Neuronal stem cell (in vitro differentiated cells): ENCODE results near the gene LIN52.

Experiments
- DNase-seq: peaks from one replicate; pipeline ENCODE4 v3.0.0-alpha.2; 2013; ENCODE audit warnings: low spot score
- H2AFZ ChIP-seq: one replicate; pipeline ENCODE4 v1.6.1; 2013; ENCODE audit warnings: mild to moderate bottlenecking, low read length, inconsistent platforms
- H2AK5ac ChIP-seq: 2 replicates; pipeline ENCODE4 v1.6.1; 2013; ENCODE audit warnings: low read depth, mild to moderate bottlenecking, inconsistent platforms, low read length, moderate library complexity, mixed read lengths
- H2BK120ac ChIP-seq: 2 replicates; pipeline ENCODE4 v1.6.1; 2013; ENCODE audit warnings: low read depth, mild to moderate bottlenecking, inconsistent platforms, low read length, moderate library complexity, mixed read lengths
- H2BK12ac ChIP-seq: one replicate; pipeline ENCODE4 v1.6.1; 2013; ENCODE audit warnings: low read length, inconsistent platforms
- H2BK15ac ChIP-seq: 2 replicates; pipeline ENCODE4 v1.6.1; 2013; ENCODE audit warnings: mild to moderate bottlenecking, low read length, inconsistent platforms, mixed read lengths
- H2BK5ac ChIP-seq: one replicate; pipeline ENCODE4 v1.6.1; 2013; ENCODE audit warnings: inconsistent platforms, mild to moderate bottlenecking, low read length, moderate library complexity
- H3K14ac ChIP-seq: one replicate; pipeline ENCODE4 v1.6.1; 2013; ENCODE audit warnings: low read length, inconsistent platforms
- H3K18ac ChIP-seq: 2 replicates; pipeline ENCODE4 v1.6.1; 2013; ENCODE audit warnings: low read length, inconsistent platforms
- H3K23ac ChIP-seq: 2 replicates; pipeline ENCODE4 v1.6.1; 2013; ENCODE audit warnings: low read depth, mild to moderate bottlenecking, mixed read lengths, low read length, inconsistent platforms; ENCODE audit not compliant: poor library complexity
- H3K27ac ChIP-seq: replicated peaks from 3 replicates; pipeline ENCODE4 v1.5.1; 2013; ENCODE audit warnings: low read length, inconsistent platforms
- H3K27me3 ChIP-seq, 3 experiments: 2 replicates each; pipeline ENCODE4 v1.6.1; 2013; ENCODE audit warnings: low read length in 3 of 3, mild to moderate bottlenecking in 2 of 3, inconsistent platforms in 1 of 3, low read depth in 1 of 3, mixed read lengths in 1 of 3, moderate library complexity in 1 of 3; ENCODE audit not compliant: control insufficient read depth in 3 of 3, insufficient read depth in 3 of 3
- H3K36me3 ChIP-seq, 2 donors: replicated peaks in 1 of 2; 2 replicates each; pipeline ENCODE4 v1.6.1; 2013; ENCODE audit warnings: low read length in 2 of 2; ENCODE audit not compliant: control insufficient read depth in 2 of 2, insufficient read depth in 2 of 2
- H3K4ac ChIP-seq: 2 replicates; pipeline ENCODE4 v1.6.1; 2013; ENCODE audit warnings: inconsistent platforms, mild to moderate bottlenecking, low read length, moderate library complexity
- H3K4me1 ChIP-seq, 2 donors: 1 replicate in 1 of 2; 2 replicates in 1 of 2; pipeline ENCODE4 v1.6.1; 2013; ENCODE audit warnings: low read length in 2 of 2, low read depth in 1 of 2; ENCODE audit not compliant: control insufficient read depth in 2 of 2, insufficient read depth in 1 of 2
- H3K4me2 ChIP-seq: one replicate; pipeline ENCODE4 v1.6.1; 2013; ENCODE audit warnings: mild to moderate bottlenecking, low read length, inconsistent platforms; ENCODE audit not compliant: insufficient read depth, poor library complexity, severe bottlenecking
- H3K4me3 ChIP-seq, 2 donors: 2 replicates each; pipeline ENCODE4 v1.5.1; 2013; ENCODE audit warnings: low read length in 2 of 2, mild to moderate bottlenecking in 2 of 2, inconsistent platforms in 1 of 2, moderate library complexity in 1 of 2
- H3K79me1 ChIP-seq: one replicate; pipeline ENCODE4 v1.6.1; 2013; ENCODE audit warnings: low read depth, mild to moderate bottlenecking, inconsistent platforms, low read length, moderate library complexity
- H3K9ac ChIP-seq: one replicate; pipeline ENCODE4 v1.6.1; 2013; ENCODE audit warnings: mild to moderate bottlenecking, low read depth, low read length, inconsistent platforms; ENCODE audit not compliant: poor library complexity
- H3K9me3 ChIP-seq, 2 donors: replicated peaks in 1 of 2; 2 replicates each; pipeline versions ENCODE3 to v1.6.1; 2013; ENCODE audit warnings: low read length in 2 of 2, mild to moderate bottlenecking in 2 of 2, inconsistent platforms in 1 of 2, low read depth in 1 of 2, mixed read lengths in 1 of 2, moderate library complexity in 1 of 2; ENCODE audit not compliant: control insufficient read depth in 2 of 2, insufficient read depth in 1 of 2
- H4K8ac ChIP-seq: one replicate; pipeline ENCODE4 v1.6.1; 2013; ENCODE audit warnings: low read depth, mild to moderate bottlenecking, inconsistent platforms, low read length, moderate library complexity
- H4K91ac ChIP-seq: one replicate; pipeline ENCODE4 v1.6.1; 2013; ENCODE audit warnings: low read length, low read depth, mild to moderate bottlenecking, inconsistent platforms; ENCODE audit not compliant: poor library complexity
- WGBS, 2 donors: extraction: QIAGEN DNeasy Blood & Tissue Kit; methylation state at CpG; one replicate each; pipeline ENCODE4 v1.1.7; 2013; ENCODE audit warnings: missing lambda C conversion rate in 2 of 2, mixed read lengths in 1 of 2; ENCODE audit not compliant: insufficient read length in 2 of 2, insufficient replicate concordance in 1 of 2; ENCODE audit errors: extremely low coverage in 2 of 2; 5-methylcytosine and 5-hydroxymethylcytosine counted together

LIN52 gene

DNA sequence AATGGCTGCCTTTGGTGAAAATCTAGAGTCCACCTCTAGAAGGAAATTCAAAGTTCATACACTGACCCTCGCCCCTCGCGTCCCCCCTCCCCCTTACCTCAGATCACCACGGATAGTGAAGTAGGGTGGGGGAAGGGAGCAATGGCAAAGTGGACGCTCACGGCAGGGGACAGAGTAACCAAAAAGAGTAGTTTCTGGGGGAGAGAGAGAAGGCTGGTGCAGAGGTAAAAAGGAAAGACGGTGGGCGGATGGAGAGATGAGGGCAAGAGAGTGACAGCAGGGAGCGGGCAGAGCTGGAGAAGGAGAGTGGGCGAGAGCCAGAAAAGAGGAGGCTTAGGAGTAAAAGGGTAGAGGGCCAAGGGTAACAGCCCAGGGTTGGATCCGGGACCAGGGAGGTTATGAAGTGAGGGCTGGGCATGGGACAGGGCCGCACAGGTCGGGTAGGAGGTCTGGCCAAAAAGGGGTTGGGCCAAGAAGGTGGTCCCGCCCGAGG lies 926 bp upstream of the LIN52 start:
- Histone ChIP-seq H3K27ac (peak overlapping the region; percentile 78), H4K91ac (no peak overlapping the region), H2BK15ac (no peak overlapping the region), H3K9me3 (no peaks in the 10 kb centered on the region), H3K14ac (no peak overlapping the region), H3K27me3 (no peaks in the 10 kb centered on the region), H4K8ac (no peak overlapping the region), H3K4me2 (peak overlapping the region; percentile 52), H3K4ac (no peak overlapping the region), H2AFZ (peak overlapping the region; percentile 93), H3K9ac (peak overlapping the region; percentile 82), H2BK5ac (peak overlapping the region; percentile 25), H3K18ac (peak overlapping the region; percentile 78), H3K36me3 (no peaks in the 10 kb centered on the region), H2BK12ac (no peak overlapping the region), H3K23ac (no peak overlapping the region), H2BK120ac (no peak overlapping the region), H3K4me1 (peaks cover 2 to 10% of the 10 kb centered on the region in 2 donors), H3K79me1 (no peaks in the 10 kb centered on the region), H3K4me3 (peak overlapping the region; percentile 79 to 98), H2AK5ac (no peak overlapping the region)
- DNase-seq, result no peak
- WGBS, 2 donors, result no CpG with 5 or more reads among the region's 15 CpGs

DNA sequence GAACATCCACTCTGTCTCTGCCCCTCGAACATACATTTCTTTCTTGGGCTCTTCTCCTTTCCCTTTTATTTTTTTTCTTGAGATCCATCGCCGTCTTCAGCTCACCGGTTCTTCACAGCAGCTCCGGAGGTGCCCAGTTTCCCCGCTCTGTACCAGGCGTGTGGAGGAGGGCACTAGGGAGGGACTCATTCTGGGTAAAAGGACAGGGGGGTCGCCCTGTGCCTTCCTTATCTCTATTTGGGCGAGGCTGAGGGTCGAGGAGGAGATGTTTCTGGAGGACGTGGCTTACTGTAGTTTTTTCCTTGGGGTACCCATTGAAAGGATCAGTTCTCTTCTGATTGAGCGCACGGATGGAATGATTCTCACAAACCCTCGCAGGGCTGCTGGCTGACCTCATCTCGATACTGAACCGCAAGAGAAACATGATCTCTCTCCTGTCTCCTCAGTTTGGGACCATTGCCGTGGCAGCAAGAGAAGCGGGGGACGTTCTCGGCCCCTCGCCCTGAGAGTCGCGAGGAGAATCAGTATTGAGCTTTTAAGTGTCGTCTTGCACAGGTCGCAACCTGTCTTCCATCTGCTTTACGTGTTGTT lies 386 bp downstream of the LIN52 start:
- Histone ChIP-seq H2AK5ac (no peak overlapping the region), H3K23ac (no peak overlapping the region), H3K27me3 (no peaks in the 10 kb centered on the region), H3K36me3 (no peaks in the 10 kb centered on the region), H4K91ac (no peak overlapping the region), H2AFZ (peak overlapping the region; percentile 86), H2BK120ac (no peak overlapping the region), H3K9me3 (no peaks in the 10 kb centered on the region), H4K8ac (no peak overlapping the region), H3K4me2 (peak overlapping the region; percentile 57), H3K4me3 (peak overlapping the region; percentile 79 to 90), H3K27ac (peak overlapping the region; percentile 3), H2BK15ac (no peak overlapping the region), H3K14ac (no peak overlapping the region), H3K79me1 (no peaks in the 10 kb centered on the region), H3K4ac (no peak overlapping the region), H3K18ac (no peak overlapping the region), H2BK5ac (no peak overlapping the region), H3K4me1 (peaks cover 2 to 10% of the 10 kb centered on the region in 2 donors), H3K9ac (peak overlapping the region; percentile 67), H2BK12ac (no peak overlapping the region)
- no CpG with 5 or more reads among the region's 26 CpGs for WGBS, 2 donors
- DNase-seq, result peak; percentile 35

DNA sequence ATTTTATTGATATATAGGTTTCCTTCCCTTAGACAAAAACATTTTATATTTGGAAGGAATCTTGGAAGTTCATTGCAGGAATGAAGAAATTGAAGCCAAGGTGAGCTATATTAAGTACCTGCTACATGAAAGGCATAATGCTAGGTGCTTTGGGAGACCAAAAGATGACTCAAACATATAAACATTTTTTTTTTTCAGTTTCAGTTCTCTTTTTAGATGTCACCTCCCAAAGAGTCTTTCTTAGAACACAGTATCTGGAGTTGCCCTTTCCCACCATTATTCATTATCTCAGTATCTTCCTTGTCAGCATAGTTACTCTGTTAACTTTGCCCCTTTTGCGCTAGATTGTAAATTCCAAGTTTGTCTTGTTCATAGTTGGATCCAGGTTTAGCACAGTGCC lies 1.1 kb downstream of the LIN52 start:
- peak overlapping the region in 1 of 2 donors; percentile 79 for H3K4me3 ChIP-seq
- no peaks in the 10 kb centered on the region for H3K27me3 ChIP-seq
- no peak overlapping the region for H4K8ac ChIP-seq
- H2BK15ac ChIP-seq, result no peak overlapping the region
- H2AK5ac ChIP-seq, result no peak overlapping the region
- DNase-seq, result no peak
- no peak overlapping the region for H2BK120ac ChIP-seq
- H3K79me1 ChIP-seq, result no peaks in the 10 kb centered on the region
- no peak overlapping the region for H3K4ac ChIP-seq
- H3K4me2 ChIP-seq, result no peak overlapping the region
- H3K23ac ChIP-seq, result no peak overlapping the region
- peak overlapping the region; percentile 86 for H2AFZ ChIP-seq
- WGBS, 2 donors, result no CpG with 5 or more reads among the region's 1 CpG
- no peak overlapping the region for H3K18ac ChIP-seq
- no peaks in the 10 kb centered on the region for H3K9me3 ChIP-seq
- peaks cover 2 to 10% of the 10 kb centered on the region in 2 donors for H3K4me1 ChIP-seq
- no peak overlapping the region for H2BK5ac ChIP-seq
- H2BK12ac ChIP-seq, result no peak overlapping the region
- no peak overlapping the region for H3K9ac ChIP-seq
- H3K14ac ChIP-seq, result no peak overlapping the region
- H3K36me3 ChIP-seq, result peaks cover 0 to 2% of the 10 kb centered on the region in 2 donors
- no peak overlapping the region for H4K91ac ChIP-seq
- no peak overlapping the region for H3K27ac ChIP-seq

DNA sequence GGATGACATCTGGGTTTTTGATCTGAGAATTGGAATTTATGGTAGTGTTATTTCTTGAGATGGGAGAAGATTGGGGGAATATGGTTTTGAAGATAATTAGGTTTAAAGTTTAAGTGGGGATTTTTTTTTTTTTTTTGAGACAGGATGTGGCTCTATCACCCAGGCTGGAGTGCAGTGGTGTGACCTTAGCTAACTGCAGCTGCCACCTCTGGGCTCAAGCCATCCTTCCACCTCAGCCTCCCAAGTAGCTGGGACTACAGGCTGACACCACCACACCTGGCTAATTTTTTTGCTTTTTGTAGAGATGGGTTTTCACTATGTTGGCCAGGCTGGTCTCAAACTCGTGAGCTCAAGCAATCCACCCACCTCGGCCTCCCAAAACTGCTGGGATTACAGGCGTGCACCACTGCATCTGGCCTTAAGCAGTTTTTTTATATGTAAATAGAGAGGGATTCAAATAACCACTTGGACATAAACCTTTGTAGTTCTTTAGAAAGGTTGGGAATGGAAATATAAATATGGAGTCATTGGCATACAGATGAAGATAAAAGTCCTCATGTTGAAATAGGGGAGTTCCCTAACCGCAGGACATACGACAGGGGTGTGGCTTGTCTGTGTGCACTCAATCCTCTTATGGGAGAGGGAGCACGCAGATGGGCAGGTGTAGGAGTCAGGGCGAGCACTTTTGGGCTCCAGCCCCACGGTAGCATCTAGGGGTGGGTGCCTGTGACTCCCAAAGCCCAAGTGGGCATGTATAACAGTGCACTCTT lies 4.7 kb downstream of the LIN52 start:
- Histone ChIP-seq H3K4me3 (no peak overlapping the region), H3K9me3 (no peaks in the 10 kb centered on the region), H2BK12ac (no peak overlapping the region), H4K8ac (no peak overlapping the region), H2AK5ac (no peak overlapping the region), H3K36me3 (peaks cover 2 to 21% of the 10 kb centered on the region in 2 donors), H3K79me1 (no peaks in the 10 kb centered on the region), H2BK5ac (no peak overlapping the region), H3K4me1 (peaks cover 0 to 4% of the 10 kb centered on the region in 2 donors), H3K9ac (no peak overlapping the region), H3K14ac (no peak overlapping the region), H3K23ac (no peak overlapping the region), H2BK120ac (no peak overlapping the region), H3K18ac (no peak overlapping the region), H4K91ac (no peak overlapping the region), H3K27me3 (no peaks in the 10 kb centered on the region), H3K4ac (no peak overlapping the region), H2AFZ (no peak overlapping the region), H3K27ac (no peak overlapping the region), H3K4me2 (no peak overlapping the region), H2BK15ac (no peak overlapping the region)
- no peak for DNase-seq
- no CpG with 5 or more reads among the region's 8 CpGs for WGBS, 2 donors
